ENCODE measurements around the gene ERCC8. TPM values are rescaled to one million over a fixed set of nuclear protein-coding genes. Genes with fewer than 3 reads are reported as not detected.

The ERCC8 gene
- total and polyA plus RNA-seq, 9 of the 15 experiments (the other 6 are each of a cell fraction or from before 2014, with no cell fraction given), result 10.1 to 41.8 (median 24.4) TPM

- TF ChIP-seq HMGN3 (IDR thresholded peaks at IDR 0.05; ENCODE audit: borderline replicate concordance, extremely low read depth, insufficient read length, low read depth, low read length) (peak; percentile 30), ZBTB8A (IDR thresholded peaks at IDR 0.05; ENCODE audit: partially characterized antibody) (no peak), FOXA3 (CRISPR knock-in tag; conservative IDR thresholded peaks at IDR 0.05 in 1 of 2, IDR thresholded peaks at IDR 0.05 in 1 of 2) (no peak), ZC3H8 (IDR thresholded peaks at IDR 0.05) (no peak), RBM22 (IDR thresholded peaks at IDR 0.05; ENCODE audit: low read depth, low read length, poor library complexity, severe bottlenecking) (no peak), ZNF184 (CRISPR knock-in tag; IDR thresholded peaks at IDR 0.05) (no peak), RBM15 (IDR thresholded peaks at IDR 0.05; ENCODE audit: insufficient read depth, low read length) (no peak), TRIM24 (IDR thresholded peaks at IDR 0.05) (no peak), SOX6 (IDR thresholded peaks at IDR 0.05) (no peak), CAMTA2 (CRISPR knock-in tag; conservative IDR thresholded peaks at IDR 0.05) (no peak), NFRKB (IDR thresholded peaks at IDR 0.05; ENCODE audit: low read depth) (peak; percentile 58; the same call in 1 of the 2 replicates), CXXC5 (CRISPR knock-in tag; IDR thresholded peaks at IDR 0.05) (peak; percentile 46), TAF7 (tag; IDR thresholded peaks at IDR 0.05) (no peak), SRSF3 (IDR thresholded peaks at IDR 0.05; ENCODE audit: insufficient read depth, low read length) (no peak)
- TF ChIP-seq, protein P1, sequence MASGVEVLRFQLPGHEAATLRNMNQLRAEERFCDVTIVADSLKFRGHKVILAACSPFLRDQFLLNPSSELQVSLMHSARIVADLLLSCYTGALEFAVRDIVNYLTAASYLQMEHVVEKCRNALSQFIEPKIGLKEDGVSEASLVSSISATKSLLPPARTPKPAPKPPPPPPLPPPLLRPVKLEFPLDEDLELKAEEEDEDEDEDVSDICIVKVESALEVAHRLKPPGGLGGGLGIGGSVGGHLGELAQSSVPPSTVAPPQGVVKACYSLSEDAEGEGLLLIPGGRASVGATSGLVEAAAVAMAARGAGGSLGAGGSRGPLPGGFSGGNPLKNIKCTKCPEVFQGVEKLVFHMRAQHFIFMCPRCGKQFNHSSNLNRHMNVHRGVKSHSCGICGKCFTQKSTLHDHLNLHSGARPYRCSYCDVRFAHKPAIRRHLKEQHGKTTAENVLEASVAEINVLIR (CRISPR knock-in tag; IDR thresholded peaks at IDR 0.05), result no peak
- TF ChIP-seq, protein P2, sequence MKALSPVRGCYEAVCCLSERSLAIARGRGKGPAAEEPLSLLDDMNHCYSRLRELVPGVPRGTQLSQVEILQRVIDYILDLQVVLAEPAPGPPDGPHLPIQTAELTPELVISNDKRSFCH (CRISPR knock-in tag; IDR thresholded peaks at IDR 0.05), result no peak
- TF ChIP-seq, protein P2 (tag; IDR thresholded peaks at IDR 0.05), result no peak
- TF ChIP-seq, protein P3, sequence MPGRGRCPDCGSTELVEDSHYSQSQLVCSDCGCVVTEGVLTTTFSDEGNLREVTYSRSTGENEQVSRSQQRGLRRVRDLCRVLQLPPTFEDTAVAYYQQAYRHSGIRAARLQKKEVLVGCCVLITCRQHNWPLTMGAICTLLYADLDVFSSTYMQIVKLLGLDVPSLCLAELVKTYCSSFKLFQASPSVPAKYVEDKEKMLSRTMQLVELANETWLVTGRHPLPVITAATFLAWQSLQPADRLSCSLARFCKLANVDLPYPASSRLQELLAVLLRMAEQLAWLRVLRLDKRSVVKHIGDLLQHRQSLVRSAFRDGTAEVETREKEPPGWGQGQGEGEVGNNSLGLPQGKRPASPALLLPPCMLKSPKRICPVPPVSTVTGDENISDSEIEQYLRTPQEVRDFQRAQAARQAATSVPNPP (IDR thresholded peaks at IDR 0.05; ENCODE audit: borderline replicate concordance, insufficient read depth, insufficient read length), result no peak
- TF ChIP-seq, protein P4, sequence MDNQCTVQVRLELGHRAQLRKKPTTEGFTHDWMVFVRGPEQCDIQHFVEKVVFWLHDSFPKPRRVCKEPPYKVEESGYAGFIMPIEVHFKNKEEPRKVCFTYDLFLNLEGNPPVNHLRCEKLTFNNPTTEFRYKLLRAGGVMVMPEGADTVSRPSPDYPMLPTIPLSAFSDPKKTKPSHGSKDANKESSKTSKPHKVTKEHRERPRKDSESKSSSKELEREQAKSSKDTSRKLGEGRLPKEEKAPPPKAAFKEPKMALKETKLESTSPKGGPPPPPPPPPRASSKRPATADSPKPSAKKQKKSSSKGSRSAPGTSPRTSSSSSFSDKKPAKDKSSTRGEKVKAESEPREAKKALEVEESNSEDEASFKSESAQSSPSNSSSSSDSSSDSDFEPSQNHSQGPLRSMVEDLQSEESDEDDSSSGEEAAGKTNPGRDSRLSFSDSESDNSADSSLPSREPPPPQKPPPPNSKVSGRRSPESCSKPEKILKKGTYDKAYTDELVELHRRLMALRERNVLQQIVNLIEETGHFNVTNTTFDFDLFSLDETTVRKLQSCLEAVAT (IDR thresholded peaks at IDR 0.05), result no peak; a peak in 1 of 4 replicates
- TF ChIP-seq, protein P5, sequence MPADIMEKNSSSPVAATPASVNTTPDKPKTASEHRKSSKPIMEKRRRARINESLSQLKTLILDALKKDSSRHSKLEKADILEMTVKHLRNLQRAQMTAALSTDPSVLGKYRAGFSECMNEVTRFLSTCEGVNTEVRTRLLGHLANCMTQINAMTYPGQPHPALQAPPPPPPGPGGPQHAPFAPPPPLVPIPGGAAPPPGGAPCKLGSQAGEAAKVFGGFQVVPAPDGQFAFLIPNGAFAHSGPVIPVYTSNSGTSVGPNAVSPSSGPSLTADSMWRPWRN (IDR thresholded peaks at IDR 0.05; ENCODE audit: low read depth), result no peak
Observed at GRCh38 chr5:60944904-60945812, at the start of gene ERCC8, which contains the start of gene NDUFAF2 (continued).

Data from K562 (cell line).